Hepatocyte (in vitro differentiated cells): ENCODE results near the gene AMMECR1L.

ENCODE experiments used
- CTCF ChIP-seq: fragments of 200-600 bp; sonication (generic); IDR thresholded peaks from 2 replicates; pipeline ENCODE4 v1.5.1; 2016; ENCODE audit warnings: antibody characterized with exemption, mild to moderate bottlenecking; ENCODE audit not compliant: poor library complexity
- EZH2 ChIP-seq: fragments of 200-600 bp; sonication (generic); IDR thresholded peaks from 2 replicates; pipeline ENCODE4 v1.6.1; 2016; ENCODE audit warnings: antibody characterized with exemption, mild to moderate bottlenecking, borderline replicate concordance
- EZH2phosphoT487 ChIP-seq: fragments of 200-600 bp; sonication (generic); IDR thresholded peaks from one replicate; pipeline ENCODE4 v1.6.1; 2018; ENCODE audit warnings: antibody characterized with exemption, mild to moderate bottlenecking, low read depth, moderate library complexity; ENCODE audit not compliant: unreplicated experiment, severe bottlenecking

- TF ChIP-seq CTCF (no peak), EZH2 (no peak), EZH2phosphoT487 (no peak)
Observed at GRCh38 chr2:127862228-127862627, 23.5 kb downstream of the AMMECR1L start.
